MM.1S (cell line): ENCODE results near the gene TMEM186.
"Not testable (repeated sequence)": the region's sequence is repeated elsewhere in the genome, so short reads cannot be mapped to it uniquely, and the experiment has no call there.

Experiments
- CTCF ChIP-seq: fragments of 300-600 bp; sonication (generic); IDR thresholded peaks from 2 replicates; pipeline ENCODE4 v1.5.1; 2016; ENCODE audit warnings: antibody characterized with exemption, low read length, mixed read lengths
- EZH2 ChIP-seq: fragments of 300-600 bp; sonication (generic); optimal IDR thresholded peaks from 2 replicates; pipeline ENCODE3; 2017; ENCODE audit warnings: low read depth, mild to moderate bottlenecking, antibody characterized with exemption, low read length, mixed read lengths
- EZH2phosphoT487 ChIP-seq: fragments of 300-600 bp; sonication (generic); IDR thresholded peaks from 2 replicates; pipeline ENCODE4 v1.6.1; 2018; ENCODE audit warnings: antibody characterized with exemption, low read length

GRCh38 chr16:8803733-8804132 is 6.3 kb upstream of the TMEM186 start:
- not testable (repeated sequence) for TF ChIP-seq CTCF, EZH2, EZH2phosphoT487
